GM20431 (cell line): ENCODE data around the gene NDEL1.

Experiments used
- in situ Hi-C: fragments of 300-500 bp; cut with MseI, MboI; formaldehyde crosslinking; loops from one replicate; pipeline ENCODE4 v1.15.0; 2020; ENCODE audit warnings: low sequenced_read_pairs; ENCODE audit not compliant: unreplicated experiment

NDEL1 gene

GRCh38 chr17:8475227-8475626 is 39.5 kb downstream of the NDEL1 start:
- in situ Hi-C loops: no loop called here

GRCh38 chr17:8475781-8476180 is 40.1 kb downstream of the NDEL1 start:
- in situ Hi-C loops: no loop called here

DNA sequence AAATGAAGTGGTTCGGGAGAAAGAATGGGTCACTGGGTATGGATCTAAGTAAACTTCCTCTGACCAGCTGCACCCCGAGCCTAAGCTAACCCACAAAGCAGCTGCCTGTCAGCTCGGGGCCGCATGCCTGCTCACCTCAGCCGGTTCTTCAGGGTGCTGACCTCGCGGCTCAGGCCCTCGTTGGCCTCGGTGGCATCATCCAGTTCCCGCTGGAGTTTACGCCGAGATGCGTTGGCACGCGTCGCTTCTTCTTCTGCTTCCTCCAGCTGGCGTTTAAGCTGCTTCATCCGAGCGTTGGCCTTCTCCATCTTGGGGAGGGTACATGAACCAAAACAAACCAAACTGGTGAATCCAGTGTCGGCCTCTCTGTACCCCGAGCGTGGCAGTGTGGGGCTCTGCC is 41.1 kb downstream of the NDEL1 start:
- in situ Hi-C loops: no loop called here

GRCh38 chr17:8477171-8477570 is 41.5 kb downstream of the NDEL1 start:
- in situ Hi-C loops: no loop called here

DNA sequence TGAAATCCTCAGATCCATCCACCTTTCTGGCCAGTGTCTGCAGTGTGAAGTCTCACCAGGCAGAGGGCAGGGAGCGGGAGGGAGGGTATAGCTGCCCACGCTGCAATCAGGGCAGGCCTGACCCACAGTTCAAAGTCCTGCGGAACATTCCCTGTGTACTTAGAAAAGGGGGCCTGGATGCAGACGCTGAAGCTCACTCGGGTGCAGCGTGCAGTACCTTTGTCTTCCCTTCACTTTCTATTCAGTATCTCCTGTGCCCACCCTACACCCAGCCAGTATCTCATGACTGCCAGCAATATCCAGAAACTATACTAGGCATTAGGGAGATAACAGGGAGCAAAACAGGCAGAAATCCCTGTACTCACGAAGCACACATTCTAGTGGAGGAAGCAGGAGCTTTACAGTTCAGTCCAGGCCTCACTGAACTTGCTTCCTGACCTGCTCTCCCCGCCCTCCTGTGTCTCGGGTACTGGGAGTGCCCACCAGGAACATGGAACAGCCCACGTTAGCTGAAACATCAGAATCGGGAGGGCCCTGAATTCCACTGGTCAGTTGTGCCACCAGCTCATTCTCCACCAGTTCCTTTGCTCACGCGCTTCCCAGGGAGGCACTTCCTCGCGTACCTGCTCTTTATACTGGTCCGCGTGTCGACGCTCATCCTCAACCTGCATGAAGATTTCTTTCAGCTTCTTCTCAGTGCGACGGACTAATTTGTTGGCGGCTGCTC is 42.2 kb downstream of the NDEL1 start:
- in situ Hi-C loops: no loop called here

DNA sequence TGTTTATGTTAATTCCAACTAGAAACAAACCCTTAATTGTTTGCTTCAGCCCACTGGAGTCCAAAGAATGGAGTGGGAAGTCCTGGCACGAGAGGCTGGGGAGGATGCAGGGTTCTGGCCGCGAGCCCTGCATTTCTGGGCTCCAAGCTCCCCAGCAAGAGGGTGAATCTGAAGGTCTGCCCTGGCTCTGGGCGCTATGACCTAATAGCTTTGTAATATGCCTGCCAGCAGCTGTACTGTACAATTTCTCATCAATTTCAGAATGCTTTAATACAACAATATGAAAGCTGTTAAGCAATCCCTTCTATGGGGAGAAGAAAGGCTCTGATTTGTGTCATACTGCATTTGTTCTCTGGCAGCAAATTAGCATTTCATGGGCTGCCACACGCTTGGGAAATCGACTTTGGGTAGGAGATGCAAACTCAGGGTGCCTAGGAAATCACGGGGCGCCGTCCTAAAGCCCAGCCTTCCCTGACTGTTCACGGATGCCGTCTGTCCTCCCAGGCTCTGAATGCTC is 43.8 kb downstream of the NDEL1 start:
- in situ Hi-C loops: no loop called here

DNA sequence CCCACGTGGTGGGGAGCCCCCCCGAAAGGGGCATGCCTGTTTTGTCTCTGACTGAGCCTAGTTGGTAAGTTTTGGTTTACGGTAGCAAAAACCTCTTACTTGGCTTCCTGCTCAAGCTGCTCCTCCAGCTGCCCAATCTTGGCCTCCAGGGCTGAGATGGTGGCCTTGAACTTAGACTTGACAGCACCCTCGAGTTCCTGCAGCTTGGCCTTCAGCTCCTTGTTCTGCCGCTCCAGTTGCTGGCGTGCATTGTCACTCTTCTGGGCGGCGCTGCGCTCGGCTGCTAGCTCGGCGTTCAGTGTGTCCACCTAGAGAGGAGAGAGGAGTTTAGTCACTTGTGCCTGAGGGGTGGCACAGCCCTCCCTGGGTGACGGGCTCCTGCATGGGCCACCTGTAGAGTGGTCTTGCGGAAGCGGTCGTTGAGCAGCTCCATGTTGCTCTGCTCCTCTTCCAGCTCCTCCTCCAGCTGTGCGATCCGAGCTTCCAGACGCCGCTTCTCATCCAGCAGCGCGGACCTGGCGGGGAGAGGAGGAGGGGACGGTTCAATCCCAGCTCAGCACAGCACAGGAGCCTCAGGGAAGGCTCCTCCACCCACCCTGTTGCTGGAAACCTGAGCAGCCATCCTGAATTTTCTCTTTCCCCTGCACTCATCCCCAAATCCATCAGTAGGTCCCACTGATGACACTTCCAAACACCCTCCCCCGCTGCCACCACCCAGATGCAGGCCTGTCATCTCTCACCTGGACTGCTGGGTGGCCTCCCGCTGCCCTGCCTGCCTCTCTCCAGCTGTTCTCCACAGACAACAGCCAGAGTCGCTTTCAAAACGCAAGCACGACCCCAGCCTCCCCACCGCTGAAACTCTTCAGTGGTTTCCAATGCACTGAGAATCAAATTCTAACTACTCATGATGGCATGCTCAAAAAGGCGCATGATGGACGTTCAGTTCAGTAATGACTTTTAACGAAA is 44.6 kb downstream of the NDEL1 start:
- in situ Hi-C loops: no loop called here

GRCh38 chr17:8481089-8481488 is 45.4 kb downstream of the NDEL1 start:
- in situ Hi-C loops: no loop called here

GRCh38 chr17:8481703-8482102 is 46.0 kb downstream of the NDEL1 start:
- in situ Hi-C loops: no loop called here

DNA sequence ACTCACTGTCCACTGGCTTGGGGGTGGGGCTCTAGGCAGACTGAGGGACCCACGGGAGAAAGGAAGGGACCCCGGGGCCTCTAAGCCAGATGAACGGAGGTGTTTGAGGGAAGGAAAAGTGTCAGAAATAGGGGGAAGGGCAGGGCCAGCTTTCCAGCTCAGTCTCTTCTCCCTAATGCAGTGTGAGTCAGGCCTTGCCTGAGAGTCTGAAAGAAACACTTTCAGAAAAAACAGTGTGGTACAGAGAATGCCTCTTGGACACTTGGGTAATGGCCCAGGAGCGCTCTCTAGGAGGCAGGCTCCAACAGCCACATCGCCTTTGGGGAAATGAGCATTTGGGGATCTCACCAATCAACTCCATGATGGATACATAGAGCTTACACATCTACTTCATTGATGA is 46.9 kb downstream of the NDEL1 start:
- in situ Hi-C loops: no loop called here

DNA sequence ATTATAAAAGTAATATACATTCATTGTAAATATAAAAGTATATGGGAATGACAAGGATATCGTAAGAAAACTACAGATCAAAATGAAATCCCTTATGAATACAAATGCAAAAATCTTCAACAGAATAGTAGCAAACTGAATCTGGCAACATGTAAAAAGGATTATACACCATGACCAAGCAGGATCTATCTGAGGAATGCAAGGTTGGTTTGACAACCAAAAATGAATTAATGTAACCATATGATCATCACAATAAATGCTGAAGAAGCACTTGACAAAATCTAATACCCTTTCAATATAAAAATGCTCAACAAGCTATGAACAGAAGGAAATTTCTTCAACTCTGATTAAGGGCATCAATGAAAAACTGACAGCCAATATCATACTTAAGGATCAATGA is 48.8 kb downstream of the NDEL1 start:
- in situ Hi-C loops: no loop called here

GRCh38 chr17:8485491-8485890 is 49.8 kb downstream of the NDEL1 start:
- in situ Hi-C loops: no loop called here

DNA sequence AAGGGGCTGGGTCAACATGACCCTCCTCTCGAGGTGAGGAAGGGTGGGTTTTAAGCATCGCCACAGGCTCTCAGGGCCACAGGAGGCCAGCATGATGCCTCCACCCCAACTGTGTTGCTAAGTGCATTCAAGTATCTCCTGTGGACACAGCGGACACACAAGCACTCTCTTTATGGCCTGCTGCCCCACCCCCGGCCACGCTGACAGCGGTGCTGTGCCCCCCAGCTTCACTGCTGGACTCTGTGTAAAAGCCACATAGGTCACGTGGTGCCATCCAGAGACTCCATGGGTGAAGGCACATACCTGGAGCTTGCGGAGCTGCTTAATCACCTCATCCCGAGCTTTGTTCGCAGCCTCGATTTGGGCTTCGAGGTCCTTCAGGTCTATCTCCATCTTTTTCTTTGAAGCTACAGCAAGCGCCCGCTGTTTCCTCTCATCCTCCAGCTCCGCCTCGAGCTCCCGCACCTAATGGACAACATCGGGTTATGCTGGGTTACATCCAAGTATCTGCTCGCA is 51.5 kb downstream of the NDEL1 start:
- in situ Hi-C loops: no loop called here

GRCh38 chr17:8487743-8488142 is 52.1 kb downstream of the NDEL1 start:
- in situ Hi-C loops: no loop called here

DNA sequence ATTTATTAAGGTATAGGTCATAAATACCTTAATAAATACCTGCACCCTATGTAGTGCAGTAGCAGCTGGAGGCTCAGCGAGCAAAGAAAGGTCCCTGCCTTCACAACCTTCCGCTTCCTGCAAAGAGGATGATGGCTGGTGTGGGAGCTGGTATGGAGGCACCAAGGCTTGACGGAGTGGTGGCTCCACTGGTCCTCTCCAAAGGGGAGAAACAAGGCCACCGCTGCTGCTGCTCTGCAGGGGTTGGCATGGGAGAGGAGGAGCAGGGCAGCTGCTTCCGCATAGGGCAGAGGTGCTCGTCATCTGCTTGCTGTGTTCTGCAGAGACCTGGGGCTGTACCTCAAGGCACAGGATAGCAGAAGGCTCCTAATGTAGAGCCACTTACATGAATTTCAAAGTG is 52.8 kb downstream of the NDEL1 start:
- in situ Hi-C loops: no loop called here

DNA sequence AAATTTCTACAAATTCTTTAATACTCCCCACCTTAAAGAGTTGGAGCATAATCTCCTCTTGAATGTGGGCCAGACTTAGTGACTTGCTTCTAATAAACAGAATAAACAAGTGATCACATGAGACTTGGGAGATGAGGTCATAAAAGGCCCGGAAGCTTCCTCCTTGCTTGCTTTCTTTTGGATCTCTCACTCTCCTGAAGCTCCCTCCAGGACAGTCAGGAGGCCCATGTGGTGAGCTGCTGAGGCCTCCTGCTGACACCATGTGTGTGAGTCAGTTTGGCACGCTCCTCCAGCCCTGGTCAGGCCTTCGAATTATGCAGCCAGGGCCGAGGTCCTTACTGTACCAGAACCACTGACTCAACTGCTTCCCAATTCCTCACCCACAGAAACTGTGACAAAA is 53.2 kb downstream of the NDEL1 start:
- in situ Hi-C loops: no loop called here

DNA sequence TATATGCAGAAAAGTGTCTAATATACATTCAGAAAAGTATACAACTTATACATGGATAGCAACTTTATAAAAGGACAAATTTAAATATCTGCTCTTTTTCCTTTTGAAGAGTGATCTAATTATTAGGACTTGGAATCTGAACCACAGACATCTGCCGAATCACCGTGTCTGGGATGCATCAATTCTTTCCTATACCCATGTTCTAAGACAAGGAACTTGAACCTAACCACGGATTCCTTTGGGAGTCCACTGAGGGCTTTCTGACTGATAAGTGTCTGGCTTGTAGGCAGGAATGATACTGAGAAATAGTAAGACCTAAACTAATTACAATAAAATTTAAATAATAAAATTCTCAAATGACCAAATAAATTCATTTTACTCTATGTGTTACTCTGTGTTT is 54.2 kb downstream of the NDEL1 start:
- in situ Hi-C loops: no loop called here

DNA sequence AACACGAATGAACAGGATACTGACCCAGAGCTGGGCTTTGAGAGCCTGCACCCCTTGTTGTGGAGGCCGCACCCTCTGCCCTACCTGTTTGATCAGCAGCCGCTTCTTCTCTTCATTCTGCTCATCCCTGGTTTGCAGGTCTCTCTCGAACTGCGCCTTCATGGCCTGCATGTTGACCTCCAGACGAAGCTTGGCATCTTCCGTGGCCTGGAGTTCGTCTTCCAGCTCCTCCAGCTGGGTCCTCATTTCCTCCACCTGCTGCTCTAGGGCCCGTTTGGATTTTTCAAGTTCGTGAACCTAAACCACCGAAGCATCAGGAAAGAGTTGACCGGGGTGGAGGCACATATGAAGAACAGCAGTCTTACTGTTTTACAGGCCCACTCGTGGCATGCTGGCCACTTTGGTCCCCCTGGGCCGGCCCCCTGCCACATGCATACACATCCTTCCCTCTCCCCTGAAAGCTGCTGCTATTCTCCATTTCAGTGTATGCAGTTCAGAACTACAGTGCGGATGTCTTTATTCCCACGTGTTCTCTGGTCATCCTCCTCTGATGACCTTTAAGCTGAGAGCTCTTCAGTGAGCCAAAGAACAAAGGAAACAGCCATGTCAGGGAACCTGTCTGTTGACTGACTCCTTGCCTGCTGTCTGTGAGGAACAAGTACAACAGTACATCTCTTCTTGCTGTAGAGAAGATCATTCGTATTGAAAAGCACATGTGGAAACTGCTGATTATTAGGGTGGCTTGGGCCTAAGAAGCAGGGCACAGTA is 54.8 kb downstream of the NDEL1 start:
- in situ Hi-C loops: no loop called here

DNA sequence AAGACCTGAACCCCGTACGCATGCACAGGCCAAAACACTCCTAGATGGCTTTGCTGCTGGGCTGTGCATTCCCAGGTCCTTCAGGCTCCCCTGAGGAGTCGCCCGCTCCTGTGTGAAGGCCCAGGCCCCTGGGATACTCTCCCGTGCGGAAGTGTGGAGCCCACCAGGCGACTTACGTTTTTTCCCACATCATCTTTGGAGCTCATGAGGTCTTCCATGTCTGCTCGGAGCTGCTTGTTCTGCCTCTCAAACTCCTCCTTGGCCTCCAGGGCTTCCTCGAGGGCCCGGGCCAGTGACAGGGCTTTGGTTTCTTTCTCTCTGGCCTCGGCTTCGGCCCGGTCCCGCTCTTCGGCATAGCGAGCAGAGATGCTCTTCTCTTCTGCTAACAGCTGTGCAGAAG is 56.4 kb downstream of the NDEL1 start:
- in situ Hi-C loops: no loop called here

GRCh38 chr17:8494021-8494420 is 58.3 kb downstream of the NDEL1 start:
- in situ Hi-C loops: no loop called here
